Measurements from ENCODE around the gene TAT. TPM values are rescaled to one million over a fixed set of nuclear protein-coding genes. Genes with fewer than 3 reads are reported as not detected.

TAT gene
- total and polyA plus RNA-seq, 10 of the 15 experiments (the other 5 are each of a cell fraction or from before 2014, with no cell fraction given) = 0.01 to 0.44 (median 0.09) TPM; not detected in 4

DNA sequence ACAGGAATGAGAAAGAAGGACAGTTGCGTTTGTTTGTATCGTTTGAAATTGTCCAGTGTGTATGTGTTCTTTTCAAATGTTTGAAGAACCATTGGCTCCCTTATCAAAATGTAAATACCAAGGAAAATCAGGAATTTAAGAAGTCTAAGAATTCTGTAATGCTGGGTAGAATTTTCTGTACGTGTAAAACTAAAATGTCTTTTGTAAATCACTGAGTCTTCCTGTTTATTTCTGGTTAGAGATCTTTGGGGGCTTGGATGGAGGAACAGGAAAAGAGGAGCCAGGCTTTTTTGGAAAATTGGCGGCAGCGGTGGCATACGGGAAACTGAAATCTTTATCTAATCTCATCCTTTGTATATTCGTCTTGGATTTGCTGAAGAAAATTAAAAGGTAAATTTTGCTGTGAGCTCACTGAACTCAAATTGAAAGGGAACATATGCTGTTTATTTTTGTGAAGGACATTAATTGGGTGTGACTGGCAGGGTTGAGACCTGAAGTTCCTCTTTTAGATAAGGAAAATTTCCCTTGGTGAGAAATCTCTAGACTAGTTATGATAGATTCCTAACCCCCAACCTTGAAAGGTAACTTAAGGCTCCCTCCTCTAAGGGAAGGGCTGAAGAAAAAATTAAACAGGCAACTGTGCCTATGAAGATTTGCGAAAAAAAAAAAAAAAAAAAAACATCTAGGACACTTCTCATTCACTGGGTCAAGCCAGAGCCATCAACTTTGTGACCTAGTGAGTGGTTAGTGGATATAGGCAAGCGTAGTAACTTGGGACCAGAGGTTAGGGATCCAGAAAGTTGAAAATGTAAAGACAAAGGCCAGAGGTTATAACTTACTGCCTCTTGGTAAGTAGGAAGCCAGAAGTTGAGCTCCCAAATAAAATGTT, 10.8 kb downstream of the TAT start (continued):
- TF ChIP-seq EP300 (IDR thresholded peaks at IDR 0.05; ENCODE audit: borderline replicate concordance in 1 of 2, control insufficient read depth in 1 of 2, low read depth in 2 of 2, low read length in 2 of 2) (0 out of 4 replicates have a peak, but pooled peaks of 1 of the 2 experiments have one; percentile 12), PAX5 (IDR thresholded peaks at IDR 0.05; ENCODE audit: borderline replicate concordance, low read depth, low read length) (no peak), CHD1 (IDR thresholded peaks at IDR 0.05; ENCODE audit: low read depth, low read length) (no peak), ZNF384 (IDR thresholded peaks at IDR 0.05; ENCODE audit: borderline replicate concordance, low read depth, low read length) (peak; percentile 50), POLR2AphosphoS2 (IDR thresholded peaks at IDR 0.05; ENCODE audit: low read depth, low read length) (no peak)

DNA sequence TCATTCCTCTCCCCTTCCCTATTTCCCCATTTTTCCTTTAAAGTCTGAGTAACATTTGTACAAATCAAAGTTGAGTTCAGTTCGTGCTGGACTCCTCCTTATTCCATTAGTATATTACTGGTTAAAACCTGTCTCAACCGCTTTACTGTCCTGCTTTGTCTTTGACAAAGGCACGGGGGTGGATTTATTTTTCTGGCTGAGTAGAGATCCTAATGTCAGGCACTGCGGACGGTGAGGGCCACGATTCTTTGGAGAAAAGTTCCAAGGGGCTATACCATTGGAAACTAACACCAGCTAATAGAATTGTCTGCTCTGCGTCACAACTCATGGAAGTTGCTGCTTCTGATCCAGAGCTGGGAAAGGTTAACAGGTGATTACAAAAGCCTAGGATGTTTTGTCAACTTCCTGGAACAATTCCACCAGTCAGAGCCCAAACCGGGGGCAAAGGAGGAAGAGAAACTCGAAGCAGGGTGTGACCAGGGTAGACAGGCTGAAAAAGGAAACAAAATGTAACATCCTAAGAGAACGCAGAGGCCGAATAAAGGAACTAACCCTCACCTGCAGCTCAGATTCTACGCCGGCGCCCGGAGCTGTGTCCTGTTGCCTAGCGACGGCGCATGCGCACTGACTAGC, 12.4 kb downstream of the TAT start:
- DNase-seq (ENCODE audit: low read depth, low spot score) (no peak), FAIRE-seq (peak; percentile 92), ATAC-seq (peak; percentile 1; the same call in 2 of the 3 replicates)
- H4K20me1 ChIP-seq (ENCODE audit: control insufficient read depth, insufficient read depth) = no peaks in the 10 kb centered on the region
- TSS peak; percentile 91 for BruUV-seq (replicated peaks)
- SMC1A ChIA-PET (ENCODE audit: uncharacterized antibody, unreplicated experiment) = interaction anchor here (0.6 to 3.1 kb wide), 19 partner anchors 9 to 530 kb away, joined by 3 to 162 read pairs (median 5); partner anchors contain the start of genes TAT and ZNF821
- in situ Hi-C loops (cut with MboI) = no loop called here
- peak overlapping the region; percentile 76 for H3K4me3 ChIP-seq
- no peaks in the 10 kb centered on the region for H3K27me3 ChIP-seq (replicated peaks in 1 of 2; ENCODE audit: control insufficient read depth in 2 of 2, insufficient read depth in 2 of 2, low read length in 1 of 2)
- intact Hi-C loops (cut with micrococcal nuclease; ENCODE audit: unreplicated experiment) = loop anchor here (2.0 to 10.0 kb wide), 2 partner anchors 182 to 320 kb away; partner anchors contain the start of gene ZNF821
- RAD21 ChIA-PET (ENCODE audit: unreplicated experiment) = interaction anchor here (0.7 to 6.4 kb wide), 21 partner anchors 9 to 560 kb away, joined by 3 to 213 read pairs (median 4); partner anchors contain the start of genes DHX38, PHLPP2, TAT and TXNL4B
- H3K9ac ChIP-seq (ENCODE audit: control insufficient read depth, insufficient read depth, low read length) = peak overlapping the region; percentile 81
- POLR2A ChIA-PET = interaction anchor here (0.6 to 2.4 kb wide), 8 partner anchors 12 to 1047 kb away, joined by 3 to 16 read pairs (median 4); partner anchors contain the start of genes DHX38, TAT and TXNL4B
- peak overlapping the region; percentile 94 for H2AFZ ChIP-seq (ENCODE audit: control insufficient read depth, low read depth, low read length)
- peak overlapping the region; percentile 91 for H3K27ac ChIP-seq (ENCODE audit: control insufficient read depth, insufficient read depth)
- no peaks in the 10 kb centered on the region for H3K79me2 ChIP-seq (ENCODE audit: control insufficient read depth, insufficient read depth, low read length)
- 18% methylated on average over 19 of the region's 19 CpGs for WGBS (ENCODE audit: insufficient coverage, insufficient replicate concordance, low lambda C conversion rate, missing lambda C conversion rate)
- CTCF ChIA-PET = interaction anchor here (0.6 to 12.8 kb wide), 22 partner anchors 9 to 409 kb away, joined by 3 to 312 read pairs (median 6); partner anchors contain the start of genes TAT and ZNF23
- peaks cover 2% of the 10 kb centered on the region; the same call in 2 of the 3 replicates for H3K9me3 ChIP-seq (replicated peaks; ENCODE audit: control insufficient read depth, insufficient read depth, low read length)
- no peaks in the 10 kb centered on the region for H3K36me3 ChIP-seq (ENCODE audit: control insufficient read depth in 2 of 2, insufficient read depth in 2 of 2, low read length in 1 of 2)
- H3K4me2 ChIP-seq (ENCODE audit: control insufficient read depth, insufficient read depth) = peak overlapping the region; percentile 93
- H3K4me1 ChIP-seq (ENCODE audit: control insufficient read depth, insufficient read depth, low read length) = peaks cover 3% of the 10 kb centered on the region; the same call in 1 of the 2 replicates
- peak; percentile 71 for TF ChIP-seq EED (IDR thresholded peaks at IDR 0.05; ENCODE audit: low read depth)
- TF ChIP-seq NRF1 (conservative IDR thresholded peaks at IDR 0.05; ENCODE audit: low read depth, low read length) = no peak
- TF ChIP-seq EP300 (IDR thresholded peaks at IDR 0.05; ENCODE audit: borderline replicate concordance in 1 of 2, control insufficient read depth in 1 of 2, low read depth in 2 of 2, low read length in 2 of 2) = no peak
- no peak; a peak in 1 of 4 replicates for TF ChIP-seq SRF (IDR thresholded peaks at IDR 0.05; ENCODE audit: low read depth in 2 of 2, low read length in 2 of 2)
- TF ChIP-seq, protein P1, sequence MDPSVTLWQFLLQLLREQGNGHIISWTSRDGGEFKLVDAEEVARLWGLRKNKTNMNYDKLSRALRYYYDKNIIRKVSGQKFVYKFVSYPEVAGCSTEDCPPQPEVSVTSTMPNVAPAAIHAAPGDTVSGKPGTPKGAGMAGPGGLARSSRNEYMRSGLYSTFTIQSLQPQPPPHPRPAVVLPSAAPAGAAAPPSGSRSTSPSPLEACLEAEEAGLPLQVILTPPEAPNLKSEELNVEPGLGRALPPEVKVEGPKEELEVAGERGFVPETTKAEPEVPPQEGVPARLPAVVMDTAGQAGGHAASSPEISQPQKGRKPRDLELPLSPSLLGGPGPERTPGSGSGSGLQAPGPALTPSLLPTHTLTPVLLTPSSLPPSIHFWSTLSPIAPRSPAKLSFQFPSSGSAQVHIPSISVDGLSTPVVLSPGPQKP (IDR thresholded peaks at IDR 0.05; ENCODE audit: low read depth, low read length) = no peak
- TF ChIP-seq SP1 (IDR thresholded peaks at IDR 0.05; ENCODE audit: low read depth, low read length) = no peak
- no peak for TF ChIP-seq FOXK2 (IDR thresholded peaks at IDR 0.05)
- no peak for TF ChIP-seq CREM (IDR thresholded peaks at IDR 0.05; ENCODE audit: low read depth)
- TF ChIP-seq SUPT20H (IDR thresholded peaks at IDR 0.05; ENCODE audit: borderline replicate concordance, control insufficient read depth, low read depth, low read length) = no peak
- no peak for TF ChIP-seq CBFB (IDR thresholded peaks at IDR 0.05; ENCODE audit: low read depth)
- TF ChIP-seq, protein P2, sequence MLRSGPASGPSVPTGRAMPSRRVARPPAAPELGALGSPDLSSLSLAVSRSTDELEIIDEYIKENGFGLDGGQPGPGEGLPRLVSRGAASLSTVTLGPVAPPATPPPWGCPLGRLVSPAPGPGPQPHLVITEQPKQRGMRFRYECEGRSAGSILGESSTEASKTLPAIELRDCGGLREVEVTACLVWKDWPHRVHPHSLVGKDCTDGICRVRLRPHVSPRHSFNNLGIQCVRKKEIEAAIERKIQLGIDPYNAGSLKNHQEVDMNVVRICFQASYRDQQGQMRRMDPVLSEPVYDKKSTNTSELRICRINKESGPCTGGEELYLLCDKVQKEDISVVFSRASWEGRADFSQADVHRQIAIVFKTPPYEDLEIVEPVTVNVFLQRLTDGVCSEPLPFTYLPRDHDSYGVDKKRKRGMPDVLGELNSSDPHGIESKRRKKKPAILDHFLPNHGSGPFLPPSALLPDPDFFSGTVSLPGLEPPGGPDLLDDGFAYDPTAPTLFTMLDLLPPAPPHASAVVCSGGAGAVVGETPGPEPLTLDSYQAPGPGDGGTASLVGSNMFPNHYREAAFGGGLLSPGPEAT (IDR thresholded peaks at IDR 0.05; ENCODE audit: low read depth) = peak; percentile 57; the same call in 1 of the 2 replicates
- TF ChIP-seq TCF12 (IDR thresholded peaks at IDR 0.05; ENCODE audit: low read depth, low read length) = no peak
